B cell (primary cell): ENCODE measurements around the gene RBM33. TPM values are rescaled to one million over a fixed set of nuclear protein-coding genes. Genes with fewer than 3 reads are reported as not detected.

Experiments used
- ATAC-seq: fragments of 200-7000 bp; cut with Tn5 transposase; one replicate; pipeline ENCODE4 v1.10.0; 2021; ENCODE audit warnings: low read depth, mild to moderate bottlenecking, moderate number of reproducible peaks, moderate library complexity
- CTCF ChIA-PET: fragments of 350-600 bp; sonication (Branson Sonifier 250); formaldehyde crosslinking; loops from one replicate; lab custom pipeline; 2021; ENCODE audit warnings: antibody characterized with exemption, inconsistent platforms; lab: Charles Lee
- POLR2A ChIA-PET: fragments of 350-600 bp; sonication (Branson Sonifier 250); formaldehyde crosslinking; loops from one replicate; lab custom pipeline; 2021; ENCODE audit warnings: antibody characterized with exemption; lab: Charles Lee
- DNase-seq: peaks from one replicate; pipeline ENCODE4 v3.0.0; 2013
- H2AFZ ChIP-seq: 2 replicates; pipeline ENCODE4 v1.6.1; 2012; ENCODE audit warnings: mild to moderate bottlenecking, low read depth, low read length; ENCODE audit not compliant: insufficient read depth, poor library complexity, severe bottlenecking
- H3K27ac ChIP-seq, 2 donors: 1 replicate in 1 of 2; 2 replicates in 1 of 2; pipeline ENCODE4 v1.5.1; 2012 to 2013; ENCODE audit warnings: low read length in 2 of 2, mild to moderate bottlenecking in 2 of 2, moderate library complexity in 1 of 2
- H3K27me3 ChIP-seq, 4 experiments: fragments of 200-600 bp in 1 of 4; sonication (generic) in 1 of 4; replicated peaks in 1 of 4; 1 replicate in 2 of 4; 2 replicates in 2 of 4; pipeline versions ENCODE4 v1.6.1 to v1.7.0; 2013 to 2016; ENCODE audit warnings: low read length in 3 of 4, mild to moderate bottlenecking in 2 of 4, mixed read lengths in 1 of 4, moderate library complexity in 1 of 4; ENCODE audit not compliant: insufficient read depth in 4 of 4, control insufficient read depth in 3 of 4; ENCODE audit errors: control extremely low read depth in 1 of 4
- H3K36me3 ChIP-seq, 2 experiments: replicated peaks in 1 of 2; 1 replicate in 1 of 2; 2 replicates in 1 of 2; pipeline versions ENCODE4 v1.6.1 to v1.7.1; 2013; ENCODE audit warnings: low read length in 1 of 2; ENCODE audit not compliant: insufficient read depth in 2 of 2, control insufficient read depth in 1 of 2; ENCODE audit errors: control extremely low read depth in 1 of 2, extremely low read depth in 1 of 2
- H3K4me1 ChIP-seq, 2 donors: fragments of 200-600 bp in 1 of 2; sonication (generic) in 1 of 2; 1 replicate in 1 of 2; 2 replicates in 1 of 2; pipeline versions ENCODE4 v1.5.1 to v1.6.1; 2013 to 2017; ENCODE audit warnings: low read length in 2 of 2; ENCODE audit not compliant: control insufficient read depth in 2 of 2, insufficient read depth in 2 of 2
- H3K4me2 ChIP-seq: replicated peaks from 2 replicates; pipeline ENCODE3; 2012; ENCODE audit warnings: mild to moderate bottlenecking, low read depth, low read length; ENCODE audit not compliant: poor library complexity, severe bottlenecking
- H3K4me3 ChIP-seq, 5 experiments: fragments of 200-600 bp in 1 of 5; sonication (generic) in 1 of 5; 1 replicate in 3 of 5; 2 replicates in 2 of 5; pipeline versions ENCODE4 v1.5.1 to v1.7.0; 2011 to 2016; ENCODE audit warnings: low read length in 4 of 5, mild to moderate bottlenecking in 4 of 5, low read depth in 2 of 5, control low read depth in 1 of 5, moderate library complexity in 1 of 5; ENCODE audit not compliant: insufficient read depth in 1 of 5; ENCODE audit errors: control extremely low read depth in 1 of 5, extremely low read depth in 1 of 5
- H3K79me2 ChIP-seq: fragments of 200-600 bp; sonication (generic); one replicate; pipeline ENCODE4 v1.6.0; 2016; ENCODE audit warnings: low read length; ENCODE audit not compliant: control insufficient read depth, insufficient read depth
- H3K9ac ChIP-seq: fragments of 200-600 bp; sonication (generic); 2 replicates; pipeline ENCODE4 v1.6.1; 2017; ENCODE audit warnings: mild to moderate bottlenecking, low read length, moderate library complexity
- H3K9me3 ChIP-seq, 3 donors: one replicate each; pipeline versions ENCODE4 v1.6.1 to v1.7.1; 2013; ENCODE audit warnings: low read length in 2 of 3; ENCODE audit not compliant: control insufficient read depth in 2 of 3, insufficient read depth in 1 of 3; ENCODE audit errors: control extremely low read depth in 1 of 3
- H4K20me1 ChIP-seq: 2 replicates; pipeline ENCODE4 v1.6.0; 2012; ENCODE audit warnings: mild to moderate bottlenecking, low read length; ENCODE audit not compliant: insufficient read depth, control insufficient read depth, poor library complexity, severe bottlenecking
- H3K27ac Mint-ChIP-seq: one replicate; pipeline ENCODE4 v1.8.0; 2021; ENCODE audit warnings: mixed read lengths
- H3K27me3 Mint-ChIP-seq: one replicate; pipeline ENCODE4 v1.8.0; 2021; ENCODE audit warnings: mixed read lengths
- H3K4me1 Mint-ChIP-seq: one replicate; pipeline ENCODE4 v1.8.0; 2021; ENCODE audit warnings: mixed read lengths
- H3K4me3 Mint-ChIP-seq: one replicate; pipeline ENCODE4 v1.8.0; 2021; ENCODE audit warnings: mixed read lengths
- H3K9me3 Mint-ChIP-seq: one replicate; pipeline ENCODE4 v1.8.0; 2022; ENCODE audit warnings: mixed read lengths; ENCODE audit not compliant: insufficient read depth
- CTCF ChIP-seq: fragments of 200-600 bp; IDR thresholded peaks from one replicate; pipeline ENCODE4 v1.8.0; 2022; ENCODE audit warnings: antibody characterized with exemption, mild to moderate bottlenecking
- EZH2 ChIP-seq: IDR thresholded peaks from 2 replicates; pipeline ENCODE4 v1.6.1; 2012; ENCODE audit warnings: borderline replicate concordance, low read depth, mild to moderate bottlenecking, moderate library complexity, low read length; ENCODE audit not compliant: insufficient read depth, poor library complexity, severe bottlenecking
- WGBS: methylation state at CpG from one replicate; pipeline ENCODE4 v1.1.5; 2013; ENCODE audit warnings: missing lambda C conversion rate; ENCODE audit not compliant: insufficient coverage; 5-methylcytosine and 5-hydroxymethylcytosine counted together
- intact Hi-C: fragments of 100-400 bp; cut with micrococcal nuclease; formaldehyde crosslinking; loops from one replicate; pipeline ENCODE4 v1.10.0; 2022
- polyA plus RNA-seq: library from polyadenylated mRNA; depleted of rRNA; stranded (reverse); fragments of >200 nt; gene quantifications from 2 replicates; pipeline ENCODE4 v1.2.3, GENCODE V29; 2012
- total RNA-seq, 2 donors: library from RNA; stranded (reverse); fragments of 120-200 nt in 1 of 2; gene quantifications; 1 replicate in 1 of 2; 2 replicates in 1 of 2; pipeline versions ENCODE4 v1.2.3 to v1.2.4, GENCODE V29; 2013 to 2022

RBM33 gene
- total and polyA plus RNA-seq, 2 donors (not counting 1 experiment from before 2014, with no cell fraction given), result 33.5 to 189 TPM

GRCh38 chr7:155603858-155604503 is 40.5 kb upstream of the RBM33 start:
- TF ChIP-seq EZH2 (no peak), CTCF (no peak)
- DNase-seq (no peak), ATAC-seq (no peak)
- intact Hi-C loops, result no loop called here
- no peak overlapping the region for H3K27ac ChIP-seq
- Mint-ChIP-seq H3K27me3 (peaks cover 19% of the 10 kb centered on the region), H3K27ac (no peak overlapping the region), H3K4me1 (no peaks in the 10 kb centered on the region), H3K9me3 (no peaks in the 10 kb centered on the region), H3K4me3 (no peak overlapping the region)
- CTCF ChIA-PET, result interaction anchor here (1.0 kb wide), 1 partner anchor 10 kb away, joined by 3 read pairs; no protein-coding TSS in a partner anchor
- no peaks in the 10 kb centered on the region for H4K20me1 ChIP-seq
- H3K4me1 ChIP-seq, result peaks cover under 1% of the 10 kb centered on the region in 2 donors
- H3K9ac ChIP-seq, result no peak overlapping the region
- POLR2A ChIA-PET, result no interaction called here
- peaks cover 0 to 9% (median 7%) of the 10 kb centered on the region in 4 experiments for H3K27me3 ChIP-seq
- H2AFZ ChIP-seq, result no peak overlapping the region
- H3K4me2 ChIP-seq, result no peak overlapping the region
- no peaks in the 10 kb centered on the region for H3K79me2 ChIP-seq
- no peaks in the 10 kb centered on the region for H3K9me3 ChIP-seq
- WGBS, result 91% methylated on average over 15 of the region's 18 CpGs
- no peak overlapping the region for H3K4me3 ChIP-seq
- H3K36me3 ChIP-seq, result no peaks in the 10 kb centered on the region

GRCh38 chr7:155604504-155604997 is 39.9 kb upstream of the RBM33 start:
- intact Hi-C loops, result no loop called here
- Histone ChIP-seq H3K27ac (no peak overlapping the region), H3K27me3 (peaks cover 0 to 8% (median 3%) of the 10 kb centered on the region in 4 experiments), H3K9me3 (no peaks in the 10 kb centered on the region), H3K4me3 (no peak overlapping the region), H3K36me3 (no peaks in the 10 kb centered on the region), H3K79me2 (no peaks in the 10 kb centered on the region), H2AFZ (no peak overlapping the region), H4K20me1 (no peaks in the 10 kb centered on the region), H3K4me1 (no peaks in the 10 kb centered on the region), H3K4me2 (no peak overlapping the region), H3K9ac (no peak overlapping the region)
- Mint-ChIP-seq H3K4me3 (no peak overlapping the region), H3K27ac (no peak overlapping the region), H3K27me3 (peaks cover 19% of the 10 kb centered on the region), H3K9me3 (no peaks in the 10 kb centered on the region), H3K4me1 (peaks cover under 1% of the 10 kb centered on the region)
- DNase-seq, result no peak
- POLR2A ChIA-PET, result no interaction called here
- CTCF ChIA-PET, result interaction anchor here (1.2 to 1.7 kb wide), 2 partner anchors 8 to 164 kb away, joined by 4 read pairs; no protein-coding TSS in a partner anchor
- ATAC-seq, result no peak
- WGBS, result 84% methylated on average over 3 of the region's 8 CpGs
- TF ChIP-seq CTCF, result no peak
